Kidney tubule cell (primary cell): ENCODE data around the gene PDPR.
A peak's percentile ranks its signal among the peaks of the same experiment; 100 is the strongest.
"Not testable (repeated sequence)": the region's sequence is repeated elsewhere in the genome, so short reads cannot be mapped to it uniquely, and the experiment has no call there.

Experiments used
- DNase-seq: peaks from one replicate; pipeline ENCODE4 v3.0.0-alpha.2; 2018; ENCODE audit warnings: low spot score

Gene PDPR

GRCh38 chr16:70128844-70129243 is 14.7 kb downstream of the PDPR start:
- not testable (repeated sequence) for DNase-seq

GRCh38 chr16:70135796-70136195 is 21.7 kb downstream of the PDPR start:
- DNase-seq, result not testable (repeated sequence)

DNA sequence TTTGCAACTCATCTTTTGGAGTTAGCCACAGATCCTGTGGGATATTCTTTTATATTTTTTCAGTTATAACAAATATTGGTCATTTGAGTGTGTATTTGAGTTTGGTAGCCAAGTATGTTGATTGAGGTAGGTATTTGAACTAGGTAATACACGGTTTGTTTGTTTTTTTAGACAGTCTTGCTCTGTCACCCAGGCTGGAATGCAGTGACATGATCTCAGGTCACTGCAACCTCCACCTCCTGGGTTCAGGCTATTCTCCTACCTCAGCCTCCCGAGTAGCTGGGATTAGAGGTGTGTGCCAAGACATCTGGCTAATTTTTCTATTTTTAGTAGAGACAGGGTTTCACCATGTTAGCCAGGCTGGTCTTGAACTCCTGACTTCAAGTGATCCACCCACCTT is 22.5 kb downstream of the PDPR start:
- not testable (repeated sequence) for DNase-seq

GRCh38 chr16:70142739-70143138 is 28.6 kb downstream of the PDPR start:
- not testable (repeated sequence) for DNase-seq

DNA sequence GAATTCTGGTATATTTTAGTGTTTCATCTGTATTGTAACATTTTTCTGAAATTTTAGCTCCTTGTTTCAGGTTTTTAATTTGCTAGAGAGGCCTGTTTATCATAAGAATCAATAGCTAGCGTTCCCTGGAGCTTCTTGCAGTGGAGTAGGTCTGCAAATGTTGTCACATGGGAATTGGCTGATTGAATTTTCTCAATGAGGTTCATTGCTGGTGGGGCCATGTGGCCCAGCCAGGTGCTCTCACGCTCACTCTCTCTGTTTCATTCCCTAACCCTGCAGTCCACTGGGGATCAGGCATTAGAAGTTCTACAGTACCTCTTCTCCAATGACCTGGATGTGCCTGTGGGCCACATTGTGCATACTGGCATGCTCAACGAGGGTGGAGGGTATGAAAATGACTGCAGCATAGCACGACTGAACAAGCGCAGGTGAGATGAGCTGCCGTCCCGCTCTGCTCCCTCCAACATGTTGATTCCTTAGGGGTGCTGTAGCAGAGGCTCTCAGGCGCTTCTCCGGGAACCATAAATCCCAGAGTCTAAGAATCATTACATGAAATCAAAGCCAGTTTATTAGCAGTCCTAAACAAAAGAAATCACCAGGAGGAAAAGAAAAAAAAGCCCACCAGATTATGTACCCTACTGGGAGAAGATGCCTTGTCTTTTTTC is 29.2 kb downstream of the PDPR start:
- DNase-seq, result not testable (repeated sequence)

DNA sequence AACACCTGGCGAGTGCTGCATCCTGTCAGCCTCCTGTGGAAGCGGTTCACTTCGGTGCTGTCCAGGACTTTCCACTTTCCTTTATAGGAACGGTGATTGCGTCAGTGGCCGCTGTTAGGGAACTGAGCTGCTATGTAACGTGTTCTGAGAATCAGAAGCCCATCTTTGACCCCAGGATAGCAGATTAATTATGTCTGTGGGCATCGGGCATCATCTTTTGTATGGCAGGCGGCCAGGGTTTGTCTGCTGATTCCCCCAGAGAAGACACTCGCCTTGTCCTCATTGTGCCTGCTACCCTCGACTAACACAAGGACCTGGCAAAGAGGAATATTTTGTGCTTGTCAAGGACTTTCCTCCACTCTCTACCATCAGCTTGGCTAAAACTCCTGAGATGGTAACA is 33.7 kb downstream of the PDPR start:
- not testable (repeated sequence) for DNase-seq

GRCh38 chr16:70148453-70148852 is 34.3 kb downstream of the PDPR start:
- DNase-seq, result not testable (repeated sequence)

DNA sequence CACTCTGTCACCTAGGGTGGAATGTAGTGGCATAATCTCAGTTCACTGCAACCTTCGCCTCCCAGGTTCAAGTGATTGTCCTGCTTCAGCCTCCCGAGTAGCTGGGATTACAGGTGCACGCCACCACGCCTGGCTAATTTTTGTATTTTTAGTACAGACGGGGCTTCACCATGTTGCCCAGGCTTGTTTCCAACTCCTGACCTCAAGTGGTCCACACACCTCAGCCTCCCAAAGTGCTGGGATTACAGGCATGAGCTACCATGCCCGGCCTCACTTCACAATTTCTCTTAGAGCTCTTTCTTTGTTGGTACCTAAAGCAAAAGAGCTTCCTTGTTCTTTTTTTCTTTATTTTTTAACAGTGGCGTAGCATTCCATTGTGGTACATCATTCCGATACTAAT is 35.2 kb downstream of the PDPR start:
- not testable (repeated sequence) for DNase-seq

- peak; percentile 33 for DNase-seq
Observed at GRCh38 chr16:70151391-70151790, 37.3 kb downstream of the PDPR start.

GRCh38 chr16:70151941-70152509 is 37.9 kb downstream of the PDPR start:
- peak; percentile 79 for DNase-seq

DNA sequence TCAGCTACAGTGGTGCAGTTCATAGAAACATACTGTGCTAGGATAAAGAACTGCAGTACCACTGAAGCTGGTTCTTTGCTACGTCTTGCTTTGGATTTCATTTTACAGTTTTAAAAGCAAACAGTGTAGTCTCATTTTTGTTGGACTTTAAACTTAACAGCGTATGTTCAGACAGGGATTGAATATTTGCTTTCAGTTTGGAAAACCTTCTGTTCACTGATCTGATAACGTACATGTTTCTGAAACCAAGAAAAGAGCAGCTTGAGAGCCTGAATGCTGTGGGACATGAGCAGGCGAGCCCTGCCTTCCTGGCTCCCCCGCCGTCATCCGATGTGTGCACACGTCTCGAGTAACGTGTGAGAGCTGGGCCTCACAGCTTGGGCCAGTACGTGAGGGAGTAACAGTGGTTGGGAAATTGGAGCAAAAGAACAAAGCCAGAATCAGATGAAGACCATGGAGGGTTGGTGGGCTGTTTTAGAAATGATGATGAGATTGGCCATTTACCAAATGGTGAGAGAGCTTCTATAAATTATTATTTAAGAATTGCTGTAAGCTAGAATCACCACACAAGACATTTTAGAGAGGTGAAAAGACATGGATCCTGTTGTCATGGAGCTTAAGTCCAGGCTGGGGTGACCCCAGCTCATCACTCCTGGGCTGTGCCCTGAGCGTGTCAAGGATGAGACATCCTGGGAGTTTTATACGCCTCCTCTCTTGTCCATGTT is 38.6 kb downstream of the PDPR start:
- no peak for DNase-seq

- not testable (repeated sequence) for DNase-seq
Observed at GRCh38 chr16:70154736-70155135, 40.6 kb downstream of the PDPR start.

GRCh38 chr16:70156207-70156978 is 42.3 kb downstream of the PDPR start:
- no peak for DNase-seq

DNA sequence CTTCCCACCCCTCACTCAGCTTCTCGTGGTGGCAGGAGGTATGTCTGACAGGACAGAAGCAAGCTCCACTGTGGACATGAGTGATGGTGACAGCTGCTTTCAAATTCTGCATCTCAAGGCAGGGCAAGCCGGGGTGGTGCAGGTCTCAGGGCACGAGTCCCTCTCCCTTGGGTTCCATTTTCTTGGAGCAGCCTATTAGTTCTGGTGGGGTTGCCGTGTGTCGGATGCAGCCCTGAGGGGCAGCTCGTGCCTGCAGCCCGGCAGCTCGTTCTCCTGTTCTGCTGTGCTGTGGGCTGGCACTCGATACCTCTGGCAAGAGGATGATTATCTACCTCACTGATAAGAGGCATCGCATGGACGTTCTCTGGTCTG is 43.0 kb downstream of the PDPR start:
- DNase-seq, result no peak

GRCh38 chr16:70157477-70158260 is 43.5 kb downstream of the PDPR start:
- DNase-seq, result no peak

DNA sequence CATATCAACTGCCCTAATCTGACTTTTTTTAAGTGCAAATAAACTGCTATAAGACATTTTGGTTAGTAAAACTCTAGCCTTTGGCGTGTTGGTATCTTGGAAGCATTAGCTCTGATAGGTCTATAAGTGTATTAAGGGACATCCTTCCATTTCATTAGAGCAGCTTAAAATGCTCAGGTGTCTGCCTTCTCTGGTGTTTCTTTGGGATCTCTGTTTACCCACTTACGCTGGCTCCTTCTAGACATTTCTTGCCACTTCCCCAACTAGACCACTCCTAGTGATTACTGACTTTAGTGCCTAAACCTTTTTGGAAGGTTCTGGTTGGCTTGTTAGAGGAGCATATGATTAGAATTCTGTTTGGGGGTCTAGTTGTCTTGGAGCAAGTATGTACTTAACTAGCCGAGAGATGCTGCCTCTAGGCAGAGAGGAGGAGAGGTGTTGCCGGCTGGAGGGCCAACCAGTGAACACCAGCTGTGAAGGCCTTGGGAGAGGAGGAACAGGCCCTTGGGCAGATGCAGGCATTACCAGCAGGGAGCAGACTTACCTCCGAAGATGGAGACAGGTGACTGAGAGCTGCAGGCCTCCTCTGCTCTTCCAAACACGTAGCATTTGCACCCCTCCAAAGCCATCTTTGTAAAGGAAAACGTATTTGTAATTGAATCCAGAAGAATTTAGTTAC is 44.3 kb downstream of the PDPR start:
- DNase-seq, result no peak

GRCh38 chr16:70159355-70160348 is 45.5 kb downstream of the PDPR start:
- no peak for DNase-seq

- DNase-seq, result no peak
Observed at GRCh38 chr16:70160388-70160787, 46.3 kb downstream of the PDPR start.

DNA sequence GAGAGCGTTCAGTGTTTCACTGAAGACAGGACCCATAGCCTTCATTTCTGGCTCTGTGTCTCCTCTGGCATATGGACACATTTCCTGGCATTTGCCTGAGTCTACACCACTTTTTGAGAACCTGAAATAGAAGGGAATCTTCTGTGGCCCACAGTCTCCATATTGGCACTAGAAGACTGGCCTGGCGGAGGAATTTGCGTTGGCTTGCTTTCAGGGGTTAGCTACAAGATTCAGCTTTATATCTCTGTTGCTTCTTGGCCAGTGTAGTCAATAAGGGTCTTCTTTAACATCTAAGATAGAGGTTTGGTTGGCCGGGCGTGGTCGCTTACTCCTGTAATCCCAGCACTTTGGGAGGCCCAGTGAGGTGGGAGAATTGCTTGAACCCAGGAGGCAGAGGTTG is 46.7 kb downstream of the PDPR start:
- DNase-seq, result peak; percentile 1

DNA sequence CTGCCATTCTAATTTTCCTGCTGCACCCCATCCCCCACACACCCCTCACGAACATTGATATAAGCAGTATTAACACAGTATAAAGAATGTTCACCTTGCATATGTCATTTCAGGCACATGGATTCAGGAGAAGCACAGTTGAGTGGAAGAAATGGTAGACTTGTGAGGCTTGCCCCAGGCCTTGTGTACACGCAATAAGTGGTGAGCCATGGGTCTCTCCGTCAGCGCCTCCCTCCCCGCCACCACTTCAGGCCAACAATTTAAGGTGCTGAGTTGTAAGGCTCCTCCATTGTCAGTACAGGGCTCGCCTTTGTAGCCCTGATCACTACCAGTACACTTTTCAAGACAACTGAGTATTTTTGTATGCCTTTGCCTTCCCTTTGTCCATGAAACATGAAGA is 47.2 kb downstream of the PDPR start:
- DNase-seq, result peak; percentile 1
